Left colon (tissue), 2 donors: ENCODE measurements around the gene ARHGAP10. TPM values are rescaled to one million over a fixed set of nuclear protein-coding genes. Genes with fewer than 3 reads are reported as not detected.

ENCODE experiments used
- ATAC-seq: fragments of 200-7000 bp; cut with Tn5 transposase; one replicate; pipeline ENCODE4 v1.9.1; 2020; ENCODE audit warnings: mild to moderate bottlenecking, moderate library complexity
- DNase-seq, 2 donors: peaks; one replicate each; pipeline ENCODE4 v3.0.0-alpha.2; 2020
- intact Hi-C, 2 donors: fragments of 100-400 bp; cut with DNase I in 1 of 2; cut with micrococcal nuclease in 1 of 2; formaldehyde crosslinking; loops; one replicate each; pipeline versions ENCODE4 v1.11.2 to v1.14.0; 2022; cut with DNase I, micrococcal nuclease
- long read RNA-seq: library from polyadenylated mRNA; unstranded; transcript quantifications from one replicate; pipeline ENCODE4 v2.0.0, GENCODE V29; 2021
- total RNA-seq, 2 donors: library from RNA; stranded (reverse); fragmentation: NEBNext Ultra II Directional; extraction: Animal tissue kit (Norgen Biotek cat#: 25700); gene quantifications; one replicate each; pipeline ENCODE4 v1.2.1, GENCODE V29; 2021
- donor health status: DM: no; HTN: no; CAD: no.
- donor health status: DM: yes; HTN: yes; CAD: no.

Gene ARHGAP10, protein sequence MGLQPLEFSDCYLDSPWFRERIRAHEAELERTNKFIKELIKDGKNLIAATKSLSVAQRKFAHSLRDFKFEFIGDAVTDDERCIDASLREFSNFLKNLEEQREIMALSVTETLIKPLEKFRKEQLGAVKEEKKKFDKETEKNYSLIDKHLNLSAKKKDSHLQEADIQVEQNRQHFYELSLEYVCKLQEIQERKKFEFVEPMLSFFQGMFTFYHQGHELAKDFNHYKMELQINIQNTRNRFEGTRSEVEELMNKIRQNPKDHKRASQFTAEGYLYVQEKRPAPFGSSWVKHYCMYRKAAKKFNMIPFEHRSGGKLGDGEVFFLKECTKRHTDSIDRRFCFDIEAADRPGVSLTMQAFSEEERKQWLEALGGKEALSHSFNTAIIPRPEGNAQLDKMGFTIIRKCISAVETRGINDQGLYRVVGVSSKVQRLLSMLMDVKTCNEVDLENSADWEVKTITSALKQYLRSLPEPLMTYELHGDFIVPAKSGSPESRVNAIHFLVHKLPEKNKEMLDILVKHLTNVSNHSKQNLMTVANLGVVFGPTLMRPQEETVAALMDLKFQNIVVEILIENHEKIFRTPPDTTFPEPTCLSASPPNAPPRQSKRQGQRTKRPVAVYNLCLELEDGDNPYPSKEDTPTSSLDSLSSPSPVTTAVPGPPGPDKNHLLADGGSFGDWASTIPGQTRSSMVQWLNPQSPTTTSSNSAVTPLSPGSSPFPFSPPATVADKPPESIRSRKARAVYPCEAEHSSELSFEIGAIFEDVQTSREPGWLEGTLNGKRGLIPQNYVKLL
- 10 to 100 TPM in 1 of 2 donors, 1 to 10 TPM in 1; 3.7 to 14.5 TPM for total RNA-seq
- long read RNA-seq, partial matches to known transcripts, result 1 of 3 reads
- long read RNA-seq, other reads (novel, unspliced or antisense), result 2 of 3 reads

DNA sequence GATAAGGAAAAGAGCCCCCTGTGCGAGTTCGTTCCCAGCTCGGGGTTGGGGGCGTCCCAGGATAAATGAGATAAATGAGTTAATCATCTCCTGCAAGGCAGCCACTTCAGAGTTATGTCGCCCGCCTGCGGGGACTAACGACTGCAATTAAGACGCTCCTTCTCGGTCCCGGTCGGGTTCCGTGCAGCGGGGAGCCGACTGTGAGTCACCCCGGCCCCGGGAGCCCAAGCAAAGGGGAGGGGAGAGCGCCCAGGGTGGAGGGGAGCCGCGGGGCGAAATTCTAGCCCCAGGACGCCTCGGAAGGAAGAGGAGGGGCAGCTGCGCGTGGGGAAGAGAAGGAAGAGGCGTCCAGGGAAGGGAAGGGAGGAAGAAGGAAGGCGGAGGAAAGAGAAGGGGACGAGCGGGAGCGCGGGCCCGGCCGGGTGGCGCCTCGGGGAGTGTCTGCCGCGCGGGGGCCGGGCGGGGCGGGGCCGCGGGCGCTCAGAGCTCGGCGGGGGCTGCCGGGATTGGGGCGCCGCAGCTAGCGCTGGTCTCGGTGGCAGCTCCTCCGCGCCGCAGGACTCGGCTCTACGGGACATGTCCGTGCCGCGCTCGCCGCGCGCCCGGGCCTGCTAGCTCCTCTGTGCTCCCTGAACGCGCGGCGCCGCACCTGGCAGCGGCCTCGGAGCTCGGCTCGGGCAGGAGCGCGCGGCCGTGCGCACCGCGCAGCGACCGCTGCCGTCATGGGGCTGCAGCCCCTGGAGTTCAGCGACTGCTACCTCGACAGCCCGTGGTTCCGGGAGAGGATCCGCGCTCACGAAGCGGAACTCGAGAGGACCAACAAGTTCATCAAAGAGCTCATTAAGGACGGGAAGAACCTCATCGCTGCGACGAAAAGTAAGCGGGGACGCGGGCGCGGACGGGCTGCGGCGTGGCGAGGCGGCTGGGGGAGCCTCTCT is at the start of gene ARHGAP10:
Gene ARHGAP10 (plus strand): TSS at position 509 of the 938 bp plus-strand sequence. CDS start 214 bp downstream, at position 723.
- ATAC-seq, result peak; percentile 83
- intact Hi-C loops, result no loop called here
- DNase-seq, result peak; percentile 60 to 69

DNA sequence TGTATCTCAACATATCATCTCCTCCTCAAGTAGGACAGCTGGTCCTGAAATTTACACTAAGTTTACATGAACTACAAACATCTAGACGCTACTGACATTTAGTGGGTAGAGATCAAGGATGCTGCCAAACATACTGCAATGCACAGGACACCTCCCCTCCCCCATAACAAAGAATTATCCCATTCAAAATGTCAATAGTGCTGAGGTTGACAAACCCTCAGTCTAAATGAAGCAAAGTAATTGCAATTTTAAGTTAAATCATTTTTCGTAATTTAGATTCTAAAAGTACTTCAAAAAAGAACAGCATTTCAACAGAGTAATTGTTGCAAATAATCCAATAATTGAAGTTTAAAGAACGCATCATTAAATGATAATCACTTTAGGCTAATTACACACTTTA is 49.1 kb upstream of the ARHGAP10 start:
- ATAC-seq (no peak), DNase-seq (no peak)
- intact Hi-C loops, result no loop called here

DNA sequence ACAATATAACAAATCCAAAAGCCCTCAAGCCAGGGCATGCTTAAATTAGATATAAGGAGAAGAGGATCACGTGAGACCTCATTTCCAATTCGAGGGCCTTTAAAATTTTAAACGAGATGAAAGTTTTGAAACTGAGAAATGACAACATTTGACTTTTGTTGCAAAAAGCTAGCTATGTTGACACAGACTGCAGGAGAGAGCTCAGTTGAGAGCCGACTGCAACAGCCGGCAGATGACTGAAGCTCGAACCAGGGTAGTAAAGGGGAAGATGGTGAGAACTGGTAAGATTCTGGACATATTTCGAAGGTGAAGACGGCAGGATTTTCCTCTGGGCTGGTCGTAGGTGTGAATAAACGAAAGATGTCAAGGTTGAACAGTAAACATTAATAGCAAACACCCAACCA is 48.7 kb upstream of the ARHGAP10 start:
- intact Hi-C loops, result no loop called here
- ATAC-seq (peak; percentile 49), DNase-seq (peak in 1 of 2 donors; percentile 37)

DNA sequence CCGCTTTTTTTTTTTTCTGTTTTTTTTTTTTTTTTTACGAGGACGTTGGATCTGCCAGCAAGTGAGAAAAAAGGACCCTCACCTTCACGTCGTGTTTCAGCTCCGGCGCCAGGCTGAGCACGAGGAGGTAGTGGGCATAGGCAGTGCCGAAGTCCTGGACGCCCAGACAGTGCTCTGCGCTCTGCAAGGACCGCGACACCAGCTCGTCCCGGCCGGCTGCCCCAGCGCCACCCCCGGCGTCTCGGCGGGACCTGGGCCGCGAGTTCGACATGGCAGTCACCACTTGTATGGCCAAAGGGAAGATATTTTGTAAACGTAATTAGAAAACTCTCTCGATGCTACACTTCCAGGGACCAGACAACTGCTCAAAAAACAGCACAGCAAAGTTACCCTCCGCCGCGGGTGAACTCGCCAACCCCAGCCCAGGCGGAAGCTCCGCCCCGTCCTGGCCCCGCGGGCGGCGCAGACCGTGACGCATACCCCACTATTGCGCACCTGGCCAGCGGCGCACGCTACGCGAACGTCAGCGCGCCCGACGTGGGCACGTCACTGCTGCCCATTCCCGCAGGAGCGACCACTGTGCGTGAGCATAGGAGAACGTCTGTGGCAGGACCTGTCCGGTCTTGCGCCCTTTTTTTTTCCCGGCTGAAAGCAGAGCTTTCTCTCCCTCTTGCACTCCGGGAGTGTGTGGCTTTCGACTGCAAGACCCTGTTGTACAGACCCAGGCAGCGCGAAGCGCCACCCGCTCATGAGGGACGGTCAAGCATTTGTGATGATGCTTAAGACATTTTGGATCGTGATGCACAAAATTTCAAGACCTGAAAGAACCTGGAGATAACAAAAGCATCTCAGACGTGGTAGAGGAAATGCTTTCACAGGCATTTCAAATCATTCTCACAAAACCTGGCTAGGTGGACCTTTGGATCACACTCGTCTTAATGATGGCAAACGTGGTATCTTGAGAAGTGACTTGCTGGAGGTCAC is 47.9 kb upstream of the ARHGAP10 start, which contains the start of gene PRMT9:
Gene PRMT9 (minus strand): TSS at position 447 of the 984 bp plus-strand sequence. CDS start 176 bp downstream, at position 271.
- DNase-seq (peak; percentile 89 to 93), ATAC-seq (peak; percentile 99)
- intact Hi-C loops, result no loop called here

- intact Hi-C loops, result no loop called here
- DNase-seq, result no peak
- no peak for ATAC-seq
These were observed 42.8 kb upstream of the ARHGAP10 start for GRCh38 chr4:147689067-147689466.

- no peak for ATAC-seq
- intact Hi-C loops, result no loop called here
- DNase-seq, result no peak
These were observed 40.1 kb upstream of the ARHGAP10 start for GRCh38 chr4:147691820-147692219.

DNA sequence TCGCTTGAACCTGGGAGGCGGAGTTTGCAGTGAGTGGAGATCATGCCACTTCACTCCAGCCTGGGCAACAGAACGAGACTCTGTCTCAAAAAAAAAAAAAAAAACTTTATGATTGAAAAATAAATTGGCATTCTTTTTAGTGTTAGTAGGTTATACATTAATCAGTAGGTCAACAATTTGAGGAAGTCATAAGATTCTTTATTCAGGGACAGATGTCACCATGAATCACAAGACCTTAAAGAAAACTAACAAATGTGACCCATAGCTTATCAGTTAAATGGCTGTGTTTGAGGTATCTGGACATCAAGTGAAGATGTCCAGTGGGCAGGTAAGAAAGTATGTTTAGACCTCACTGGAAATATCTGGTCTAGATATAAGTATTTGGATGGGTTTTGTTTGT is 38.7 kb upstream of the ARHGAP10 start:
- ATAC-seq (peak; percentile 92), DNase-seq (no peak)
- intact Hi-C loops, result no loop called here

DNA sequence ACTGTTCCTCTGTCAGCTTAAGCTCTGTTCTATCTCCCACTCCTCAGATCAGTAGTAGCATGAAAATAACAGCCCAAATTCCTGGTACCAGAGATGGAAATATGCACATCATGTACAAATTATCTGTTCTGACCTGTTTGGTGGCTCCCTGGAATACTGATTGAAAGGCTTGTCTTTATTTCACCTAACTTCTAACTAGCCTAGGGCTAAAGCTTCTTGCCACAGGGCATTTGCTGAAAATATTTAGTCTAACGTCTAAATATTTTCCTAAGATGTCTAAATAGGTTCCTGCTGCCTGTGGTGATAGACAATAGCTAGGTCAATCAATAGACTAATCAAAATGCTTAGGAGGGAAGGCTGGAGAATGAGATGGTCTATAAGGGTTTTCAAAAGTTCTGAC is 35.0 kb upstream of the ARHGAP10 start:
- no peak for DNase-seq
- intact Hi-C loops, result no loop called here
- ATAC-seq, result no peak

DNA sequence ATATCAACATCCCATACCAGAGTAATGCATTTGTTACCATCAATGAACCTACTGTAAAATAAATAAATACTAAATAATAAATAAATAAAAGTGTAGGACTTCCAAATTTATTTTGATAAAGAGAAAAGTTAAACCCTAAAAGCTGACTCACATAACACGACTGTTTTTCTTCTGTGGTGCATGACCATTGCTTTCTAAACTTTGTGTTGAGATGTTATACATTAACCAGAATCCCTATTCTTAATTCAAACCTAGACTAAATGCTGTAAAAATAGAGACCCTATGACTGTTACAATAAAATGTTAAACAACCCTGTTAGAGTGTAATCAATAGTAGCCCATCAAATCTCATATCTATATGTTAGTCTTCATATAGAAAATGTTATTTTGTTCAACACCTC is 27.0 kb upstream of the ARHGAP10 start:
- ATAC-seq (no peak), DNase-seq (no peak)
- intact Hi-C loops, result no loop called here

GRCh38 chr4:147707892-147708672 is 23.8 kb upstream of the ARHGAP10 start:
- peak in 1 of 2 donors; percentile 49 for DNase-seq
- intact Hi-C loops, result loop anchor here in 1 of 2 donors (2.0 kb wide), 1 partner anchor 159 kb away; no protein-coding TSS in a partner anchor
- peak; percentile 49 for ATAC-seq

GRCh38 chr4:147709999-147710398 is 21.9 kb upstream of the ARHGAP10 start:
- no peak for DNase-seq
- no peak for ATAC-seq
- intact Hi-C loops, result loop anchor here in 1 of 2 donors (2.0 kb wide), 1 partner anchor 157 kb away; no protein-coding TSS in a partner anchor

GRCh38 chr4:147714575-147715401 is 17.1 kb upstream of the ARHGAP10 start:
- ATAC-seq, result no peak
- DNase-seq, result no peak
- intact Hi-C loops, result no loop called here

DNA sequence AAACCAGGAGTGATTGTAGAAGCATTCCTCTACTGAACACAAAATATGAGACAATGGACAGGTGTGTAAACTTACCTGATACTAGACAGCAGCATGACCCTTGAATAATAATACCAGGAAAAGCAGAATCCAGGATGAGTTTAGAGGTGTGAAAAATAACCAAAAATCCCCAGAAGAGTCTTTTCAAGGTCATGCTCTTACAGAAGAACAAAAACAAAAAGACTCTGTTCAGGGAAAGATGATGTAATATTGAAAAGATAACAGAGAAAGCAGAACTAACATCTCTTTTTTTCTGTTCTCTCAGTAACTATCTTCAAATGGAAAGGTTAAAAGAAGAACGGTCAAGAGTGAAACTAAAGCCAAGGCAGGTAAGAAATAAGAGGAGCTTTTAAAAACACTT is 14.0 kb upstream of the ARHGAP10 start:
- ATAC-seq (no peak), DNase-seq (no peak)
- intact Hi-C loops, result no loop called here

DNA sequence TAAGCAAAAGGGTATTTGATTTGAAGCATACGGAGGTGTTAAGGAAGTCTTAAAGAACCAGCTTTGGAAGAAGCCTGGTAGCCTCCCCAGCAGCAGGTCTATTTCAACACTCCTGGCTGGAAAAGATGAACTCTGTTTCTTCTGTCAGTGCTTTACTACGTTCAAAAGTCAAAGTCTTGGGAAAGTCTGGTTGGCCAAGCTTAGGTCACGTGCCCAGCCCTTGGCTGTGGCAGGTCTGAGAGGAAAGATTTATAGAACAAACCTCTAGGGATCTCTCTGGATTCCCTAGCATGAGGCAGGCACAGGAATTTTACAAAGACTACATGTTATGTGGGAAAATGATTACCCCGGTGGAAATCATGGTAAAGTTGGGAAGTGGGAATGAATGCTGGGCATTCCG is 8.6 kb upstream of the ARHGAP10 start:
- peak in 1 of 2 donors; percentile 16 for DNase-seq
- intact Hi-C loops, result no loop called here
- peak; percentile 84 for ATAC-seq

DNA sequence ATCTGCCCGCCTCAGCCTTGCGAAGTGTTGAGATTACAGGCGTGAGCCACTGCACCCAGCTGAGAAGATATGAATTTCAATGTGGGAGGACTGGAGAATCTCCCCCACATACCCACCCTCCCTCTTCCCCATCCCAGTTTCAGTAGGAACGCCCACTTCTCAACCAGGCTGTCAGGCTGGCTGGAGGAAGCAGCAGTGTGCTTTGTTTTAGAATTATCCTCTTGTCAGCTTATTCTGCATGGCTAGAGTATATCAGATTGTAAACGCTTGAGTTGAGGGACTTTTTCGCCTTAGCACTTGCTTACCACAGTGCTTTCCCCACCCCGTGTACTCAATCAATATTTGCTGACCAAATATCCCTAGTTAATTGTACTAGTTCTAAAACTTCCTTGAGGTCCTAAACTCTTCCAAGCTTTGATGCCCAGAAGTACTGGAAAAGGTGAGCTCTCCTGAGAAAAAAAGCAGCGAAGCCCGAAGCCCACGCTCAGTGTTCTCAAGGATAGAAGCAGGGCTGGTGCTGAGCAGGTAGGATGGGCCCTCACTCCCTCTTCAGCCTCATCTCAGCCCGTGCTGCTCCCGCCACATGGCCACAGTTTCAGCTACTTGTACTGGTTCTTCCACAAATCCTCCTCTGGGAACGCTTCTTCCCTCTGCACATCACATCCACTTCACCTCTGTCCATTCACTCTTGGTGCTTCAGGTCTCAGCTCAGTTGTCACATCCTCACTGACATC is 7.3 kb upstream of the ARHGAP10 start:
- DNase-seq (no peak), ATAC-seq (no peak)
- intact Hi-C loops, result no loop called here
